ENCODE results near the gene PYDC2.

DNA sequence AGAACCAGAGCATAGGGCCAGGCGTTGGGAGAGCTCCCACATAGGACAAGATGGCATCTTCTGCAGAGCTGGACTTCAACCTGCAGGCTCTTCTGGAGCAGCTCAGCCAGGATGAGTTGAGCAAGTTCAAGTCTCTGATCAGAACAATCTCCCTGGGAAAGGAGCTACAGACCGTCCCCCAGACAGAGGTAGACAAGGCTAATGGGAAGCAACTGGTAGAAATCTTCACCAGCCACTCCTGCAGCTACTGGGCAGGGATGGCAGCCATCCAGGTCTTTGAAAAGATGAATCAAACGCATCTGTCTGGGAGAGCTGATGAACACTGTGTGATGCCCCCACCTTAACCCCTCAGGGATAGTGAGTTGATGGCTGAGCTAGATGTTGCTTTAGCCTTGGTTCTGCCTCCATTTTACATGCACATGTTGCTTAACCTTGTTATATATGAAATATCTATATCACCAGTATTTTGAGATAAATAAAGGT is at the start of gene PYDC2:
- TF ChIP-seq GABPA (IDR thresholded peaks at IDR 0.05; ENCODE audit: low read depth), result no peak
- TF ChIP-seq POLR2AphosphoS5 (IDR thresholded peaks at IDR 0.05; ENCODE audit: low read depth), result no peak
- TF ChIP-seq, protein P1, sequence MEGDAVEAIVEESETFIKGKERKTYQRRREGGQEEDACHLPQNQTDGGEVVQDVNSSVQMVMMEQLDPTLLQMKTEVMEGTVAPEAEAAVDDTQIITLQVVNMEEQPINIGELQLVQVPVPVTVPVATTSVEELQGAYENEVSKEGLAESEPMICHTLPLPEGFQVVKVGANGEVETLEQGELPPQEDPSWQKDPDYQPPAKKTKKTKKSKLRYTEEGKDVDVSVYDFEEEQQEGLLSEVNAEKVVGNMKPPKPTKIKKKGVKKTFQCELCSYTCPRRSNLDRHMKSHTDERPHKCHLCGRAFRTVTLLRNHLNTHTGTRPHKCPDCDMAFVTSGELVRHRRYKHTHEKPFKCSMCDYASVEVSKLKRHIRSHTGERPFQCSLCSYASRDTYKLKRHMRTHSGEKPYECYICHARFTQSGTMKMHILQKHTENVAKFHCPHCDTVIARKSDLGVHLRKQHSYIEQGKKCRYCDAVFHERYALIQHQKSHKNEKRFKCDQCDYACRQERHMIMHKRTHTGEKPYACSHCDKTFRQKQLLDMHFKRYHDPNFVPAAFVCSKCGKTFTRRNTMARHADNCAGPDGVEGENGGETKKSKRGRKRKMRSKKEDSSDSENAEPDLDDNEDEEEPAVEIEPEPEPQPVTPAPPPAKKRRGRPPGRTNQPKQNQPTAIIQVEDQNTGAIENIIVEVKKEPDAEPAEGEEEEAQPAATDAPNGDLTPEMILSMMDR (IDR thresholded peaks at IDR 0.05; ENCODE audit: insufficient read depth, low read length), result no peak
- TF ChIP-seq, protein P2, sequence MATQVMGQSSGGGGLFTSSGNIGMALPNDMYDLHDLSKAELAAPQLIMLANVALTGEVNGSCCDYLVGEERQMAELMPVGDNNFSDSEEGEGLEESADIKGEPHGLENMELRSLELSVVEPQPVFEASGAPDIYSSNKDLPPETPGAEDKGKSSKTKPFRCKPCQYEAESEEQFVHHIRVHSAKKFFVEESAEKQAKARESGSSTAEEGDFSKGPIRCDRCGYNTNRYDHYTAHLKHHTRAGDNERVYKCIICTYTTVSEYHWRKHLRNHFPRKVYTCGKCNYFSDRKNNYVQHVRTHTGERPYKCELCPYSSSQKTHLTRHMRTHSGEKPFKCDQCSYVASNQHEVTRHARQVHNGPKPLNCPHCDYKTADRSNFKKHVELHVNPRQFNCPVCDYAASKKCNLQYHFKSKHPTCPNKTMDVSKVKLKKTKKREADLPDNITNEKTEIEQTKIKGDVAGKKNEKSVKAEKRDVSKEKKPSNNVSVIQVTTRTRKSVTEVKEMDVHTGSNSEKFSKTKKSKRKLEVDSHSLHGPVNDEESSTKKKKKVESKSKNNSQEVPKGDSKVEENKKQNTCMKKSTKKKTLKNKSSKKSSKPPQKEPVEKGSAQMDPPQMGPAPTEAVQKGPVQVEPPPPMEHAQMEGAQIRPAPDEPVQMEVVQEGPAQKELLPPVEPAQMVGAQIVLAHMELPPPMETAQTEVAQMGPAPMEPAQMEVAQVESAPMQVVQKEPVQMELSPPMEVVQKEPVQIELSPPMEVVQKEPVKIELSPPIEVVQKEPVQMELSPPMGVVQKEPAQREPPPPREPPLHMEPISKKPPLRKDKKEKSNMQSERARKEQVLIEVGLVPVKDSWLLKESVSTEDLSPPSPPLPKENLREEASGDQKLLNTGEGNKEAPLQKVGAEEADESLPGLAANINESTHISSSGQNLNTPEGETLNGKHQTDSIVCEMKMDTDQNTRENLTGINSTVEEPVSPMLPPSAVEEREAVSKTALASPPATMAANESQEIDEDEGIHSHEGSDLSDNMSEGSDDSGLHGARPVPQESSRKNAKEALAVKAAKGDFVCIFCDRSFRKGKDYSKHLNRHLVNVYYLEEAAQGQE (IDR thresholded peaks at IDR 0.05; ENCODE audit: insufficient replicate concordance, low read depth), result no peak

All from HL-60 (cell line).